OCI-LY1 (cell line): Measurements from ENCODE around the gene MAP2K2.

Experiments used
- H2AFZ ChIP-seq: fragments of 200-600 bp; sonication (generic), shearing (Covaris generic); 2 replicates; pipeline ENCODE4 v1.6.0; 2014; ENCODE audit warnings: antibody characterized with exemption, mild to moderate bottlenecking, low read length
- H3F3A ChIP-seq: fragments of 200-600 bp; sonication (generic), shearing (Covaris generic); 2 replicates; pipeline ENCODE4 v1.6.0; 2014; ENCODE audit warnings: mild to moderate bottlenecking, antibody characterized with exemption, low read length, moderate library complexity; ENCODE audit not compliant: insufficient read depth
- H3K27ac ChIP-seq: fragments of 200-600 bp; sonication (generic); 2 replicates; pipeline ENCODE4 v1.5.1; 2014; ENCODE audit warnings: low read length, mixed run types, mild to moderate bottlenecking, low read depth; ENCODE audit not compliant: poor library complexity, severe bottlenecking
- H3K27me3 ChIP-seq: fragments of 200-600 bp; sonication (generic); 2 replicates; pipeline ENCODE4 v1.6.0; 2014; ENCODE audit warnings: antibody characterized with exemption, mild to moderate bottlenecking, low read length, moderate library complexity; ENCODE audit not compliant: insufficient read depth
- H3K36me3 ChIP-seq: fragments of 200-600 bp; sonication (generic); 2 replicates; pipeline ENCODE4 v1.6.1; 2014; ENCODE audit warnings: mild to moderate bottlenecking, antibody characterized with exemption, low read length, moderate library complexity, mixed read lengths; ENCODE audit not compliant: insufficient read depth
- H3K4me1 ChIP-seq: fragments of 200-600 bp; sonication (generic); 2 replicates; pipeline ENCODE4 v1.5.1; 2014; ENCODE audit warnings: mild to moderate bottlenecking, low read length, moderate library complexity; ENCODE audit not compliant: insufficient read depth, severe bottlenecking
- H3K4me2 ChIP-seq: fragments of 200-600 bp; sonication (generic), shearing (Covaris generic); 2 replicates; pipeline ENCODE4 v1.6.1; 2014; ENCODE audit warnings: low read length
- H3K4me3 ChIP-seq: fragments of 200-600 bp; sonication (generic); 2 replicates; pipeline ENCODE4 v1.5.1; 2014; ENCODE audit warnings: low read length, low read depth, mild to moderate bottlenecking, mixed read lengths; ENCODE audit not compliant: poor library complexity, severe bottlenecking
- H3K79me2 ChIP-seq: fragments of 200-600 bp; shearing (Covaris generic); 2 replicates; pipeline ENCODE4 v1.6.1; 2016; ENCODE audit warnings: mixed run types, low read length, mixed read lengths; ENCODE audit not compliant: insufficient read depth
- H3K9ac ChIP-seq: fragments of 200-600 bp; sonication (generic), shearing (Covaris generic); 2 replicates; pipeline ENCODE4 v1.6.1; 2014; ENCODE audit warnings: mild to moderate bottlenecking, low read length, mixed read lengths
- H3K9me2 ChIP-seq: fragments of 200-600 bp; sonication (generic), shearing (Covaris generic); 2 replicates; pipeline ENCODE4 v1.6.1; 2014; ENCODE audit warnings: low read depth, mild to moderate bottlenecking, low read length, mixed read lengths
- H3K9me3 ChIP-seq: fragments of 200-600 bp; shearing (Covaris generic); 2 replicates; pipeline ENCODE4 v1.6.1; 2014; ENCODE audit warnings: low read length, mixed read lengths
- H4K20me1 ChIP-seq: fragments of 200-600 bp; sonication (generic), shearing (Covaris generic); 2 replicates; pipeline ENCODE4 v1.6.0; 2016; ENCODE audit warnings: mild to moderate bottlenecking, low read length; ENCODE audit not compliant: insufficient read depth
- EZH2 ChIP-seq: fragments of 200-600 bp; sonication (generic), shearing (Covaris generic); IDR thresholded peaks from 2 replicates; pipeline ENCODE4 v1.8.0; 2017; ENCODE audit warnings: borderline replicate concordance, mixed run types, mild to moderate bottlenecking, antibody characterized with exemption, low read length, moderate library complexity, mixed read lengths
- TF ChIP-seq, protein P1 (sequence below): fragments of 200-600 bp; sonication (generic), shearing (Covaris generic); IDR thresholded peaks from 2 replicates; pipeline ENCODE4 v1.5.1; 2017; ENCODE audit warnings: mild to moderate bottlenecking, antibody characterized with exemption, low read length, moderate library complexity, mixed read lengths

MAP2K2 gene

GRCh38 chr19:4045597-4046361 lies 78.1 kb downstream of the MAP2K2 start:
- Histone ChIP-seq H3K9me2 (no peaks in the 10 kb centered on the region), H3F3A (no peaks in the 10 kb centered on the region), H3K4me3 (no peak overlapping the region), H3K9ac (no peak overlapping the region), H3K36me3 (peaks cover 55% of the 10 kb centered on the region), H3K9me3 (no peaks in the 10 kb centered on the region), H4K20me1 (no peaks in the 10 kb centered on the region), H3K27ac (no peak overlapping the region), H3K4me1 (no peaks in the 10 kb centered on the region), H3K27me3 (no peaks in the 10 kb centered on the region), H2AFZ (no peak overlapping the region), H3K4me2 (no peak overlapping the region), H3K79me2 (peaks cover 6% of the 10 kb centered on the region; the same call in 1 of the 2 replicates)
- no peak for TF ChIP-seq EZH2
- TF ChIP-seq, protein P1, sequence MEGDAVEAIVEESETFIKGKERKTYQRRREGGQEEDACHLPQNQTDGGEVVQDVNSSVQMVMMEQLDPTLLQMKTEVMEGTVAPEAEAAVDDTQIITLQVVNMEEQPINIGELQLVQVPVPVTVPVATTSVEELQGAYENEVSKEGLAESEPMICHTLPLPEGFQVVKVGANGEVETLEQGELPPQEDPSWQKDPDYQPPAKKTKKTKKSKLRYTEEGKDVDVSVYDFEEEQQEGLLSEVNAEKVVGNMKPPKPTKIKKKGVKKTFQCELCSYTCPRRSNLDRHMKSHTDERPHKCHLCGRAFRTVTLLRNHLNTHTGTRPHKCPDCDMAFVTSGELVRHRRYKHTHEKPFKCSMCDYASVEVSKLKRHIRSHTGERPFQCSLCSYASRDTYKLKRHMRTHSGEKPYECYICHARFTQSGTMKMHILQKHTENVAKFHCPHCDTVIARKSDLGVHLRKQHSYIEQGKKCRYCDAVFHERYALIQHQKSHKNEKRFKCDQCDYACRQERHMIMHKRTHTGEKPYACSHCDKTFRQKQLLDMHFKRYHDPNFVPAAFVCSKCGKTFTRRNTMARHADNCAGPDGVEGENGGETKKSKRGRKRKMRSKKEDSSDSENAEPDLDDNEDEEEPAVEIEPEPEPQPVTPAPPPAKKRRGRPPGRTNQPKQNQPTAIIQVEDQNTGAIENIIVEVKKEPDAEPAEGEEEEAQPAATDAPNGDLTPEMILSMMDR, result no peak

- no peaks in the 10 kb centered on the region for H4K20me1 ChIP-seq
- H3K4me2 ChIP-seq, result no peak overlapping the region
- peaks cover 6% of the 10 kb centered on the region; the same call in 1 of the 2 replicates for H3K79me2 ChIP-seq
- TF ChIP-seq, protein P1, result no peak
- no peak for TF ChIP-seq EZH2
- no peaks in the 10 kb centered on the region for H3K9me2 ChIP-seq
- H3F3A ChIP-seq, result no peaks in the 10 kb centered on the region
- H3K9me3 ChIP-seq, result no peaks in the 10 kb centered on the region
- H3K27ac ChIP-seq, result no peak overlapping the region
- H3K27me3 ChIP-seq, result no peaks in the 10 kb centered on the region
- H2AFZ ChIP-seq, result no peak overlapping the region
- no peaks in the 10 kb centered on the region for H3K4me1 ChIP-seq
- no peak overlapping the region for H3K9ac ChIP-seq
- H3K36me3 ChIP-seq, result peaks cover 49% of the 10 kb centered on the region
- H3K4me3 ChIP-seq, result no peak overlapping the region
Measured at GRCh38 chr19:4044990-4045465, 78.9 kb downstream of the MAP2K2 start.

DNA sequence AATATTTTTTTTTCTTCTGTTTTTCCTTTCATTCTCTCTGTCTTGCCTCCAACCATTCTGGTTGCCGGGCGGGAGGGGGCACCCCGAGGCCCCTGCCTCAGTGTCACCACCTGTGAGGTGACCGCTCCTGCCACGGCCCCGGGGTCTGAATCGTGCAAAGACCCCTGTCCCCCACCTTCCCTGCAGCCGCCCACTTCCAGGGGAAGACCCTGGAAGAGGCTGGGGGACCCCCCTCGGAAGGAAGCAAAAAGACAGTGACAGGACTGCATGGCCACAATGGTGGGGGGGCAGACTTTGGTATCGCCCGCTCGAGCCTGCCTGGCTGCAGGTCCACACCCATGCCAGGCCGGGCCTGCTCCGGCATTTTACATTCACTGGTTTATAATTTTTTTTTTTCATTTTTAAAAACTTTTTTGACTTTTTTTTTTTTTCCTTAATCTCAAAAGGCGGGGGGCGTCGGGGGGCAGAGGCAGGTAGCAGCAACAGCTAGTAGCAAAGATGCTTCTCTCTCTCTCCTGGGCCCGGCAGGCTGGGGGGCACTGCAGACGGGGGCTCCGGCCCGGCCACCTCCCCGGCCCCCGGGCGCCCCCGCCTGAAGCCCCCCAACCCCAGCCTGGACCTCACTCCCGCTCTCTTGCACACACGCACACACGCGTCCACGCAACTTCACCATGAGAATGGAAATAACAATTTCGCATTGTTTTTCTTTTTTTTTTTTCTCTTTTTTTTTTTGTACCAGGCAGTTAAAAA lies 79.8 kb downstream of the MAP2K2 start:
- Histone ChIP-seq H4K20me1 (no peaks in the 10 kb centered on the region), H3K9me2 (no peaks in the 10 kb centered on the region), H3K79me2 (peaks cover 6% of the 10 kb centered on the region; the same call in 1 of the 2 replicates), H3K36me3 (peaks cover 40% of the 10 kb centered on the region), H3K27me3 (no peaks in the 10 kb centered on the region), H2AFZ (no peak overlapping the region), H3K4me2 (no peak overlapping the region), H3K9ac (no peak overlapping the region), H3K27ac (no peak overlapping the region), H3F3A (no peaks in the 10 kb centered on the region), H3K9me3 (no peaks in the 10 kb centered on the region), H3K4me3 (no peak overlapping the region), H3K4me1 (no peaks in the 10 kb centered on the region)
- no peak for TF ChIP-seq EZH2
- TF ChIP-seq, protein P1, result no peak
